Heart left ventricle (tissue), 16 donors: ENCODE results near the gene PPP1R12B. TPM values are rescaled to one million over a fixed set of nuclear protein-coding genes. Genes with fewer than 3 reads are reported as not detected.

Experiments
- ATAC-seq, 4 donors: fragments of 200-7000 bp; cut with Tn5 transposase; one replicate each; pipeline ENCODE4 v1.9.1; 2020 to 2022; ENCODE audit warnings: moderate library complexity in 4 of 4, mild to moderate bottlenecking in 3 of 4, moderate number of reproducible peaks in 1 of 4
- DNase-seq, 5 donors: peaks; one replicate each; pipeline ENCODE4 v3.0.0-alpha.2; 2020
- H3K27ac ChIP-seq, 12 donors: fragments of 200-600 bp; sonication (generic) in 4 of 12; one replicate each; pipeline versions ENCODE4 v1.5.0 to v1.8.0; 2016 to 2022; ENCODE audit warnings: mild to moderate bottlenecking in 2 of 12
- H3K27me3 ChIP-seq, 9 donors: fragments of 200-600 bp; sonication (generic) in 2 of 9; one replicate each; pipeline versions ENCODE4 v1.5.1 to v1.8.0; 2016 to 2022; ENCODE audit warnings: mild to moderate bottlenecking in 3 of 9
- H3K36me3 ChIP-seq, 9 donors: fragments of 200-600 bp; sonication (generic) in 2 of 9; one replicate each; pipeline versions ENCODE4 v1.5.0 to v1.8.0; 2018 to 2022; ENCODE audit warnings: mild to moderate bottlenecking in 2 of 9
- H3K4me1 ChIP-seq, 12 donors: fragments of 200-600 bp; sonication (generic) in 4 of 12; one replicate each; pipeline versions ENCODE4 v1.5.0 to v1.8.0; 2016 to 2022; ENCODE audit warnings: mild to moderate bottlenecking in 3 of 12
- H3K4me3 ChIP-seq, 12 donors: fragments of 200-600 bp; sonication (generic) in 4 of 12; one replicate each; pipeline versions ENCODE4 v1.5.0 to v1.8.0; 2017 to 2022; ENCODE audit warnings: mild to moderate bottlenecking in 9 of 12, moderate library complexity in 4 of 12
- H3K9me3 ChIP-seq, 12 donors: fragments of 200-600 bp; sonication (generic) in 4 of 12; one replicate each; pipeline versions ENCODE4 v1.5.0 to v1.8.0; 2016 to 2022; ENCODE audit warnings: mild to moderate bottlenecking in 1 of 12
- CTCF ChIP-seq, 12 donors: fragments of 200-600 bp; sonication (generic) in 4 of 12; IDR thresholded peaks; one replicate each; pipeline versions ENCODE4 v1.5.0 to v1.8.0; 2018 to 2022; ENCODE audit warnings: antibody characterized with exemption in 12 of 12, mild to moderate bottlenecking in 5 of 12
- POLR2A ChIP-seq, 2 donors: fragments of 450-650 bp; IDR thresholded peaks; one replicate each; pipeline ENCODE4 v1.6.1; 2017; ENCODE audit warnings: antibody characterized with exemption in 2 of 2, mild to moderate bottlenecking in 2 of 2, moderate library complexity in 2 of 2
- WGBS, 4 donors: extraction: QIAGEN DNeasy Blood & Tissue Kit in 2 of 4; methylation state at CpG; one replicate each; pipeline versions ENCODE4 v1.1.5 to v1.1.7; 2013 to 2018; 5-methylcytosine and 5-hydroxymethylcytosine counted together
- intact Hi-C, 10 donors: fragments of 100-400 bp; cut with DNase I; formaldehyde crosslinking; loops; one replicate each; pipeline versions ENCODE4 v1.11.1 to v1.14.2; 2022
- polyA plus RNA-seq, 2 donors: library from polyadenylated mRNA; stranded (reverse); fragments of 200-250 nt; gene quantifications; one replicate each; pipeline ENCODE4 v1.2.3, GENCODE V29; 2013
- total RNA-seq, 9 donors: library from RNA; depleted of rRNA in 2 of 9; stranded (reverse); fragments of >200 nt in 2 of 9; fragmentation: NEBNext Ultra II Directional in 3 of 9; extraction: Animal tissue kit (Norgen Biotek cat#: 25700) in 3 of 9; gene quantifications; one replicate each; pipeline versions ENCODE4 v1.1.0 to v1.2.4, GENCODE V29; 2016 to 2023
- donor health status: ischemic (EF 13 %, LVEDD 7.1; RV severe dilation, severe dysfunction).
- donor health status: healthy with polysubstance abuse.
- donor health status: DM: no; HTN: yes; CAD: no.
- donor health status: DM: no; HTN: no; CAD: no.
- donor health status: ischemic (EF 25% LVEDD 6.9; RV normal size, moderate dysfunction).
- donor health status: ischemic (EF 25% LVEDD 5.7; RV mildly dilated, moderate dysfunction).
- donor health status: healthy.
- donor health status: DM: yes; HTN: yes; CAD: no.
- donor health status: ischemic (EF 35%, LVEDD 5.7; RV mildly dilated, moderate dysfunction).
- donor health status: nonischemic (EF 11% LVEDD 7.7; RV severe dilation, severe dysfunction).
- donor health status: DM: yes; HTN: yes; CAD: no.
- donor health status: PGD.
- donor health status: ischemic (EF 29% LVEDD 5.4; RV normal size, mild dysfunction).
- donor health status: nonischemic (EF 23%, LVEDD 6.1; RV moderate dilation, normal function).

PPP1R12B gene
- total and polyA plus RNA-seq, 11 donors = 49.9 to 972 (median 559) TPM

- ATAC-seq (no peak), DNase-seq (no peak)
- TF ChIP-seq CTCF (IDR thresholded peaks at IDR 0.05) (no peak), POLR2A (IDR thresholded peaks at IDR 0.05) (no peak)
- no peak overlapping the region for H3K4me3 ChIP-seq
- H3K36me3 ChIP-seq = no peaks in the 10 kb centered on the region
- WGBS, 4 donors = 70 to 85% (median 75%) methylated on average over 8 to 9 of the region's 9 CpGs
- intact Hi-C loops = no loop called here
- no peaks in the 10 kb centered on the region for H3K27me3 ChIP-seq
- peaks cover 0 to 17% (median 0%) of the 10 kb centered on the region in 12 donors for H3K4me1 ChIP-seq
- no peak overlapping the region for H3K27ac ChIP-seq
- no peaks in the 10 kb centered on the region for H3K9me3 ChIP-seq
Measured at GRCh38 chr1:202306535-202307345, 41.8 kb upstream of the PPP1R12B start.

- Histone ChIP-seq H3K27ac (no peak overlapping the region), H3K4me1 (peaks cover 0 to 8% (median 0%) of the 10 kb centered on the region in 12 donors), H3K4me3 (no peak overlapping the region), H3K9me3 (no peaks in the 10 kb centered on the region), H3K36me3 (no peaks in the 10 kb centered on the region), H3K27me3 (no peaks in the 10 kb centered on the region)
- DNase-seq = no peak
- TF ChIP-seq POLR2A (IDR thresholded peaks at IDR 0.05) = no peak
- TF ChIP-seq CTCF (IDR thresholded peaks at IDR 0.05) = no peak
- no peak for ATAC-seq
- intact Hi-C loops = loop anchor here in 2 of 10 donors (5.0 to 10.0 kb wide), 2 partner anchors 33 to 405 kb away; partner anchors contain the start of gene SYT2 (in 1 of the 2)
Measured at GRCh38 chr1:202310071-202310725, 38.3 kb upstream of the PPP1R12B start.

- no peak for DNase-seq
- ATAC-seq = no peak
- H3K36me3 ChIP-seq = no peaks in the 10 kb centered on the region
- no peak overlapping the region for H3K27ac ChIP-seq
- no peak overlapping the region for H3K4me3 ChIP-seq
- no peaks in the 10 kb centered on the region for H3K27me3 ChIP-seq
- peaks cover 0 to 8% (median 0%) of the 10 kb centered on the region in 12 donors for H3K4me1 ChIP-seq
- TF ChIP-seq POLR2A (IDR thresholded peaks at IDR 0.05) (no peak), CTCF (IDR thresholded peaks at IDR 0.05) (no peak)
- intact Hi-C loops = loop anchor here in 2 of 10 donors (5.0 to 10.0 kb wide), 2 partner anchors 33 to 404 kb away; partner anchors contain the start of gene SYT2 (in 1 of the 2)
- H3K9me3 ChIP-seq = no peaks in the 10 kb centered on the region
- 83 to 96% (median 93%) methylated on average over 3 of the region's 3 CpGs for WGBS, 4 donors
Measured at GRCh38 chr1:202310746-202311145, 37.8 kb upstream of the PPP1R12B start.
